PC-3 (cell line): Measurements from ENCODE around the gene PTPRN.

Experiments
- CTCF ChIP-seq: fragments of 300-600 bp; sonication (generic); conservative IDR thresholded peaks from 2 replicates; pipeline ENCODE4 v1.5.1; 2017; ENCODE audit warnings: antibody characterized with exemption, low read depth, mild to moderate bottlenecking, low read length
- EZH2phosphoT487 ChIP-seq: fragments of 300-600 bp; sonication (generic); IDR thresholded peaks from 2 replicates; pipeline ENCODE4 v1.6.1; 2018; ENCODE audit warnings: mild to moderate bottlenecking, antibody characterized with exemption, low read length, borderline replicate concordance

- TF ChIP-seq CTCF = no peak
- no peak for TF ChIP-seq EZH2phosphoT487
These were observed 48.0 kb downstream of the PTPRN start for GRCh38 chr2:219261024-219261855.
